Activated CD8-positive, alpha-beta memory T cell treated with anti-CD3 and anti-CD28 coated beads, Interleukin-2, amount 10 ng/mL, durations not matched to agents 7 days and 5 days (primary cell): ENCODE data around the gene WDR18. TPM values are rescaled to one million over a fixed set of nuclear protein-coding genes. Genes with fewer than 3 reads are reported as not detected.
A peak's percentile ranks its signal among the peaks of the same experiment; 100 is the strongest.
"Not testable (repeated sequence)": the region's sequence is repeated elsewhere in the genome, so short reads cannot be mapped to it uniquely, and the experiment has no call there.

Source experiments
- ATAC-seq: fragments of 150-1000 bp; cut with Tn5 transposase; one replicate; pipeline ENCODE4 v1.10.0; 2021; ENCODE audit warnings: moderate library complexity
- CTCF ChIA-PET: fragments of 350-600 bp; sonication (Branson Sonifier 250); formaldehyde crosslinking; loops from one replicate; lab custom pipeline; 2021; ENCODE audit warnings: antibody characterized with exemption; lab: Charles Lee
- DNase-seq: peaks from one replicate; pipeline ENCODE4 v3.0.0-alpha.2; 2020
- H3K27ac Mint-ChIP-seq: one replicate; pipeline ENCODE4 v1.8.0; 2021; ENCODE audit warnings: mild to moderate bottlenecking, mixed read lengths
- H3K27me3 Mint-ChIP-seq: one replicate; pipeline ENCODE4 v1.8.0; 2021; ENCODE audit warnings: mixed read lengths
- H3K36me3 Mint-ChIP-seq: one replicate; pipeline ENCODE4 v1.8.0; 2021; ENCODE audit warnings: mild to moderate bottlenecking, mixed read lengths
- H3K4me1 Mint-ChIP-seq: one replicate; pipeline ENCODE4 v1.8.0; 2021; ENCODE audit warnings: mixed read lengths
- H3K4me3 Mint-ChIP-seq: one replicate; pipeline ENCODE4 v1.8.0; 2021; ENCODE audit warnings: mild to moderate bottlenecking, moderate library complexity, mixed read lengths
- H3K9me3 Mint-ChIP-seq: one replicate; pipeline ENCODE4 v1.8.0; 2022; ENCODE audit warnings: low read depth, mixed read lengths
- total RNA-seq, 2 experiments: library from RNA; stranded (reverse); gene quantifications; one replicate each; pipeline ENCODE4 v1.2.3, GENCODE V29; 2021

Gene WDR18
- total RNA-seq, 2 experiments from 2014 or later, result 64.5 to 87.9 TPM

DNA sequence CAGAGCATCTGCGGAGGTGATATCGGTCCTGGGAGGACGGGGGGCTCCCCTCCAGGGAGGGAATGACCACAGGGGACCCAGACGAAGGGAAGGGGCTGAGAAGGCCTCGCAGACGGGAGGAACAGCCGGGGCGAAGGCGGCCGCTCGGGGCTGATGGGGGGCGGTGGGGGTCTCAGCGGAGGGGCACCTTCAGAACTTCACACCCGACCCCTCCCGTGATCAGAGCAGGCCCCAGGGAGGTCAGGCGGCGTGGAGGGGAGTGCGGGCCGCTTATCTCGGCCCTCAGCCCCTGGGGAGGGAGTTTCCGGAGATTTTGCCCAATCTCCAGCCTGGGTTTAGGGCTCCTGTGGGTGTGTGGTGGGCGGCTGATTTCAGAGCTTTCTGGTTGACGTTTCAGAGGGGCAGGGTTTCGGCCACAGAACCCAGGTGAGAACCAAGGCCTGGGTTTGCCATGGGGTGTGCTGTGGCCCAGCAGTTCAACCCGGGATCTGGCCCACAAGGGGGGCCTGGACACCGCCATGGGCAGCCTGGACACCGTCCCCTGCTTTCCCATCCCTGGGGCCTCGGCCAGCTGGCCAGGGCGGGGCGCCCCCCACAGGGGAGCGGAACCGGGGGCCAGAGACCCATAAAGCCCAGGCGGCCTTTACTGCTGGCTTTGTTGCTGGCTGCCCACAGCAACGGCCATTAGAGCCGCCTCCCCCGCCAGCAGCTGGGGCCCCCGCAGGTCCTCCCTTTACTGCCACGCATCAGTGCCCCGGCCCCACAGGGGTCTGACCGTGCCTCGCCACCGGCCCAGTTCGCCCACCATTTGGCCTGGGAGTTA, 29.3 kb upstream of the WDR18 start:
- Mint-ChIP-seq H3K4me1 (peaks cover 14% of the 10 kb centered on the region), H3K4me3 (no peak overlapping the region), H3K36me3 (no peaks in the 10 kb centered on the region), H3K9me3 (no peaks in the 10 kb centered on the region), H3K27me3 (no peaks in the 10 kb centered on the region), H3K27ac (no peak overlapping the region)
- CTCF ChIA-PET, result no interaction called here
- DNase-seq (no peak), ATAC-seq (no peak)

DNA sequence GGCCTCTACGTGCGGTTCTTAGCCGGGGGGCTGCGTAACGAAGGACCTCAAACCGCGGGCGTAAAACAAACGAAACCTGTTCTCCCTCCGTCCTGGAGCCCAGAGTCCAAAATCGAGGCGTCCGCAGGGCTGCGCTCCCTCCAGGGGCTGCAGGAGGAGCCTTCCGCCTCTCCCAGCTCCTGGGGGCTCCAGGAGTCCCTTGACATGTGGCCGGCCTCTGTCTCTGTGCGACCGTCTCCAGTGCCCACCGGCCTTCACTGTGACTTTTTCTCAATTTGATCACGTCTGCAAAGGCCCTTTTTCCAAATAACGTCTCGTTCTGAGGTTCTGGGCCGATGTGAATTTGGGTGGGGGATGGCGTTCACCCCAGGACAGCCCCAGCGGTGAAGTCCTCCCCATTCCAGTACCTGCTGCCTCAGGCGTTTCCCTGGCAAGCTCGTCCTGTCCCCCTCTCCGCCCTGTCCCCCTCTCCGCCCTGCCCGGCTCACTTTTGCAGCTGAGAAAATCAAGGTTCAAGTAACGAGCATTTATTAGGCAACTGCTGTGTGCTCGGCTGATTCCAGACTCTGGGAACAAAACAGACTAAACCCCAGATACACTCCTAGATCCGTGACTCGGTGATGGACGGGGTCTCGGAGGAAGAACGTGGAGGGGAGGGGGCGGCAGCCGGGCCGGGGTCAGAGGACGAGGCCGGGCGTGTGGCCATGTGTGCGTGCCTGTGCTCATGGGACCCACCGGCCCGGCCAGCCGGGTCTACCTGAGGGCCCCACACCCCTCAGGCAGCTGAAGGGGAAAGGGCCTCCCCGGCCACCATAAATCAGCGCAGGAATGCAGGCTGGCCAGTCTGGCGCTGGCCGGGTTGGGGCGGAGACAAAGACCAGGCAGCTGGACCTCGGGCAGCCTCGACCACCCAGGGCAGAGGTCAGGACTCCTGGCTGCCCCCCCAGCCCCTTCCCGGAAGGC, 28.1 kb upstream of the WDR18 start:
- Mint-ChIP-seq H3K27ac (no peak overlapping the region), H3K9me3 (no peaks in the 10 kb centered on the region), H3K4me3 (no peak overlapping the region), H3K4me1 (peaks cover 14% of the 10 kb centered on the region), H3K36me3 (no peaks in the 10 kb centered on the region), H3K27me3 (no peaks in the 10 kb centered on the region)
- CTCF ChIA-PET, result interaction anchor here (1.0 kb wide), 1 partner anchor 15 kb away, joined by 4 read pairs; no protein-coding TSS in a partner anchor
- no peak for DNase-seq
- no peak for ATAC-seq

DNA sequence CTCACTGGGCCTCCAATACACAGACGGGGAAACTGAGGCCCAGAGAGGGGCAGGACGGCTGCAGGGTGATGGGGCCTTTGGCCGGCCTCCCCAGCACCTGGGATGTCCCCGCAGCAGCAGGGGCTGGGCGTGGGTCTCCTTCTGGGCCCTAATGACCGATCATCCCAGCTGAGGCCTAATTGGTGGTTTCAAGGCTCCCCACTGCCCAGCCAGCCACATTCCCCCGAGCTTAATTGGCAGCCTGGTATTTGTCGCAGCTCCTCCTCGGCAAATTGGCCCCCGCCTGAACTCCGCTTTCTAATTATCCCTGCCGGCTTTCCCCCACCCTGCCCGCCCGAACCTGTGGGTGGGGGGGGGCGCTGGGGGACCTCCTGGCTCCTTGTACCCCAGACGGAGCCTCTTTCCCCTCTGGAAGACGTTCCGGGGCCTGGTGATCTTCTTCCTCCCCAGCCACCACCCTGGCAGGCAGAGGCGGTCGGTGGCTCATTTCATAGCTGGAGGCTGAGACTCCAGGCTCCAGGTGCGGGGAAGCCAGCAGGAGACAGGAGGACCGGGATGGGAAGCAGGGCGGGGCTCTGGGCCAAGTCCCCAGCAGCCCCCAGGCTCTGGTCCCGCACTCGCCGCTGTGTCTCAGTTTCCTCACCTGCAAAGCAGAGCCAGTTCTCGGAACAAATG, 27.2 kb upstream of the WDR18 start:
- ATAC-seq, result no peak
- Mint-ChIP-seq H3K36me3 (no peaks in the 10 kb centered on the region), H3K4me3 (no peak overlapping the region), H3K27me3 (no peaks in the 10 kb centered on the region), H3K27ac (no peak overlapping the region), H3K4me1 (peaks cover 12% of the 10 kb centered on the region), H3K9me3 (no peaks in the 10 kb centered on the region)
- DNase-seq, result no peak
- CTCF ChIA-PET, result interaction anchor here (1.0 kb wide), 1 partner anchor 14 kb away, joined by 4 read pairs; no protein-coding TSS in a partner anchor

DNA sequence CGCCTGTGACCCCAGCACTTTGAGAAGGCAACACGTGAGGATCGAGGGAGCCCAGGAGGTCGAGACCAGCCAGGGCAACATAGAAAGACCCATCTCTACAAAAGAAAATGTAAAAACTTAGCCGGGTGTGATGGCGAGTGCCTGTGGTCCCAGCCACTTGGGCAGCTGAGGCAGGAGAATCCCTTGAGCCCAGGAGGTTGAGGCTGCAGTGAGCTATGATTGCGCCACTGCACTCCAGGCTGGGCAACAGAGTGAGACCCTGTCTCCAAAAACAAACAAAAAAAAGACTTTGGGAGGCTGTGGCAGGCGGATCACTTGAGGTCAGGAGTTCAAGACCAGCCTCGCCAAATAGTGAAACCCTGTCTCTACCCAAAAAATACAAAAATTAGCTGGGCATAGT, 26.6 kb upstream of the WDR18 start:
- H3K27ac Mint-ChIP-seq, H3K4me3 Mint-ChIP-seq, H3K4me1 Mint-ChIP-seq, ATAC-seq, DNase-seq, H3K36me3 Mint-ChIP-seq, CTCF ChIA-PET, H3K9me3 Mint-ChIP-seq, H3K27me3 Mint-ChIP-seq: not testable (repeated sequence)

DNA sequence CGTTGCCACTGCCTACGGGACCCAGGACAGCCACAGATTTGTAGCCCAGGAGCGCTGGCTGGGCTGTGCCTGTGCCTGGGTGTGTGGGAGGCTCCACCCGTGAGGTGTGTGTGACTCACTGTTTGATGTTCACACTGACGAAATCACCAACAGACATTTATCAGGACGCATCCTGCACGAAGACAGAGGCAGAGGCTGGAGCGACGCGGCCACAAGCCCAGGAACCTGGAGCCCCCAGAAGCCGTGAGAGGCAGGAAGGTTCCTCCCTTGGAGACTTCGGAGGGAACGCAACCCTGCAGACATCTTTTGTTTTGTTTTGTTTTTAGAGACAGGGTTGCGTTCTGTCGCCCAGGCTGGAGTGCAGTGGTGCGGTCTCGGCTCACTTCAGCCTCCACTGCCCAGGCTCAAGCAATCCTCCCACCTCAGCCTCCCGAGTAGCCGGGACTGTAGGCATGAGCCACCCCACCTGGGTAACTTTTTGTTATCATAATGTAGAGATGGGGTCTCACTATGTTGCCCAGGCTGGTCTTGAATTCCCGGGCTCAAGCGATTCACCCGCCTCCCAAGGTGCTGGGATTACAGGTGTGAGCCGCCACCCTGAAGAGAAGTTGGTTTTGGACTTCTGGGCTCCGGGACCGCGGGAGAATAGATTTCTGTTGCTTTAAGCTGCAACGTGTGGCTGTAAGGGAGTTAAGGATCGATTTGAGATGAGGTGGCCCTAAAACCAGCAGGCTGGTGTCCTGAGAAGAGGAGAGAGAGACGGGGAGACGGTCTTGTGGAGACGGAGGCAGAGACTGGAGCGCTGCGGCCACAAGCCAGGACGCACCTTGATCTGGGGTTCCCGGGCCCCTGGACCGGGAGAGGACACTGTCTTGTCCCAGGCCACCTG, 24.9 kb upstream of the WDR18 start:
- no peak for DNase-seq
- Mint-ChIP-seq H3K27ac (no peak overlapping the region), H3K27me3 (no peaks in the 10 kb centered on the region), H3K4me3 (no peak overlapping the region), H3K4me1 (peaks cover 2% of the 10 kb centered on the region), H3K9me3 (no peaks in the 10 kb centered on the region), H3K36me3 (peaks cover 4% of the 10 kb centered on the region)
- CTCF ChIA-PET, result interaction anchor here (0.9 kb wide), 1 partner anchor 37 kb away, joined by 3 read pairs; no protein-coding TSS in a partner anchor
- ATAC-seq, result peak; percentile 35

DNA sequence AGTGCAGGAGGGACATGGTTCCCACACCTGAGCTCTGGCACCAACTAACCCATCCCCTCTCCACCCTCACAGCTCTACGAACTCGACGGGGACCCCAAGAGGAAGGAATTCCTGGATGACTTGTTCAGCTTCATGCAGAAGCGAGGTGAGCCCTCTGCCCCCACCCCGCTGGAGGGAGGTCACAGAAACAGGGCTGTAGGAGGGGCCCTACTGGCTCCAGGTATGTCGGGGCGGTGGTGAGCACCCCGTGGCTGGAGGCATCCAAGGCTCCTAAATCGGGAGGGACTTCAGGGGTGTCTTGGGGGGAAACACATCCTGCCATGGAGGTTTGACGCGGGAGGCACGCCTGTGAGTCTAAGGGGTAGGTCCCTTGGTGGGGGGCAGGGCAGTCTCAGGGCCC, 24.1 kb upstream of the WDR18 start:
- CTCF ChIA-PET, result interaction anchor here (0.9 kb wide), 1 partner anchor 37 kb away, joined by 3 read pairs; no protein-coding TSS in a partner anchor
- Mint-ChIP-seq H3K27ac (no peak overlapping the region), H3K36me3 (peaks cover 11% of the 10 kb centered on the region), H3K9me3 (no peaks in the 10 kb centered on the region), H3K4me3 (no peak overlapping the region), H3K27me3 (no peaks in the 10 kb centered on the region), H3K4me1 (peaks cover 1% of the 10 kb centered on the region)
- DNase-seq (no peak), ATAC-seq (no peak)

DNA sequence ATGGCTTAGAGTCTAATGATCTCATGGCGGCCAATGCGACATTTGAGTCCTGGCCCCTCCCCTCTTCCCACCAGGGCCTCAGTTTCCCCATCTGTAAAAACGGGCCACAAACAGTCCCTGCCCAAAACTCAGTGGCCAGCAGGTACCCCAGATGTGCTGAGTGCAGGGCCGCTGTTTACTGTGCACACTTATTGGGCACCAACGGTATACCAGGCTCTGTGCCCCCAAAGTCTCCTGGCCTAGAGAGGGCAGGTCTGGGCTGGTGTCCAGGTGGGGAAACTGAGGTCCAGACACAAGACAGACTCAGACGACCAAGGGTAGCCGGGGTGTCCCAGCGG, 23.6 kb upstream of the WDR18 start:
- Mint-ChIP-seq H3K4me1 (peaks cover 5% of the 10 kb centered on the region), H3K27ac (no peak overlapping the region), H3K9me3 (no peaks in the 10 kb centered on the region), H3K36me3 (peaks cover 16% of the 10 kb centered on the region), H3K4me3 (no peak overlapping the region), H3K27me3 (no peaks in the 10 kb centered on the region)
- CTCF ChIA-PET, result no interaction called here
- no peak for ATAC-seq
- no peak for DNase-seq

DNA sequence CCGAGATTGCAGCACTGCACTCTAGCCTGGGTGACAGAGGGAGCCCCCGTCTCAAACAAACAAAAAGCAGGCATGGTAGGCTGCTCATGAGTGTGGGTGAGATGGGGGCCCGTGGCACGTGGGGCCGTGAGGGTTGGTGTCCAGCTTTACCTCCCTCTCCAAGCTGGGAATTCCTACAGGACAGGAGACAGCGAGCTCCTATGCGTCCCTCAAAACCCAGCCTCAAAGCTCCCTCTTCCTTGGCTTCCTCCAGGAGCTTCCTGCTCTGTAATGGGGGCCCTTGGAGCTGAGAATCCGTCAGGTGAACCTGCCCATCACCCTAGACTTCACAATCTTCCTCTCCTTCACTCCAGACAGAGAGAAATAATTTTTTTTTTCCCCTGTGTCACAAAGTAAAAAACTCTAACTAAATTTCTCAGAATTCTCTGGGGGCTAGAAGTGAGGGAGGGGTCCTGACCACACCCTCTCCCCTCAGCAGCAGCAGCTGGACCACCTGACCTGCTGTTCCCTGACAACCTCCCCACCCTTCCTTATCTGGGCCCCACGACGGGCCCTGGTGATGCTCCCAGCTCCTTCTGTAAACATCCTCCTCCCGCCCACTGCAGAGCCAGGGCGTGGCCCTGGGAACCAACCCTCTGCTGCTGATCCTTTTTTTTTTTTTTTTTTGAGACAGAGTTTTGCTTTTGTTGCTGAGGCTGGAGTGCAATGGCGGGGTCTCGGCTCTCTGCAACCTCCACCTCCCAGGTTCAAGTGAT, 22.1 kb upstream of the WDR18 start:
- H3K27ac Mint-ChIP-seq, result no peak overlapping the region

DNA sequence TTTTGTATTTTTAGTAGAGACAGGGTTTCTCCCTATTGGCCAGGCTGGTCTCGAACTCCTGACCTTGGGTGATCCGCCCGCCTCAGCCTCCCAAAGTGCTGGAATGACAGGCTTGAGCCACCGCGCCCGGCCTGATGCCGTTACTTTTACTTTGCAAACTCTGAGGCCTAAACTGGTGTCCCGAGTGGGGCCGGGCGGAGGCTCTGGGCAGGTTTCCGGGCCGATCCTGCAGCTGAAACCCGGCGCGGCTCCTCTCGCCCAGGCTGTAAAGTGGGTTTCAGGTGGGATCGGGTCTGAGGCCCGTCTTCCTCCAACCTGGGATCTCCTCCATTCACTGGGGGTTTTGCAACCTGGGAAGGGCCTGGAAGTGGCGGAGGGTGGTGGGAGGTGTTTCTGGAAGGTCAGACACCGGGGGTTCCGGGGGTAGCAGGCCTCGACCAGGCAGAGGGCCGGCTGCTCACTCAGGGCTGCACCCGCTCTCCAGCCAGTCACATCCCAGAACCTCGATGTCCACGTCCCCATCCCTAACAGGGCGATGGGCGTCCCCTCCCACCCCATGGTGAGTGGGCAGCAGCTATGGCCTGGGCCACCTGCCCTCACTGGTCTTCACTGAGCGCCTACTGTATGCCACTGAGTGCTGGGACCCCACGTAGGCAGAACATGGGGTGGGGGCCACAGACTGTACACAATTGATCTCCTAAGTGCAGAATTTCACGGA, 21.3 kb upstream of the WDR18 start:
- DNase-seq (no peak), ATAC-seq (no peak)
- no peak overlapping the region for H3K4me3 Mint-ChIP-seq
- CTCF ChIA-PET, result interaction anchor here (0.6 kb wide), 1 partner anchor 18 kb away, joined by 3 read pairs; no protein-coding TSS in a partner anchor
- peaks cover 27% of the 10 kb centered on the region for H3K36me3 Mint-ChIP-seq
- H3K9me3 Mint-ChIP-seq, result no peaks in the 10 kb centered on the region
- H3K27me3 Mint-ChIP-seq, result no peaks in the 10 kb centered on the region
- peaks cover 5% of the 10 kb centered on the region for H3K4me1 Mint-ChIP-seq
- H3K27ac Mint-ChIP-seq, result no peak overlapping the region

More for the DNA sequence above, 22.1 kb upstream of the WDR18 start:
- CTCF ChIA-PET, result interaction anchor here (0.6 to 1.0 kb wide), 2 partner anchors 10 to 19 kb away, joined by 3 to 4 read pairs; no protein-coding TSS in a partner anchor
- H3K9me3 Mint-ChIP-seq, result no peaks in the 10 kb centered on the region
- ATAC-seq, result no peak
- no peak for DNase-seq
- H3K36me3 Mint-ChIP-seq, result peaks cover 22% of the 10 kb centered on the region
- H3K4me3 Mint-ChIP-seq, result no peak overlapping the region
- no peaks in the 10 kb centered on the region for H3K27me3 Mint-ChIP-seq
- H3K4me1 Mint-ChIP-seq, result peaks cover 5% of the 10 kb centered on the region

DNA sequence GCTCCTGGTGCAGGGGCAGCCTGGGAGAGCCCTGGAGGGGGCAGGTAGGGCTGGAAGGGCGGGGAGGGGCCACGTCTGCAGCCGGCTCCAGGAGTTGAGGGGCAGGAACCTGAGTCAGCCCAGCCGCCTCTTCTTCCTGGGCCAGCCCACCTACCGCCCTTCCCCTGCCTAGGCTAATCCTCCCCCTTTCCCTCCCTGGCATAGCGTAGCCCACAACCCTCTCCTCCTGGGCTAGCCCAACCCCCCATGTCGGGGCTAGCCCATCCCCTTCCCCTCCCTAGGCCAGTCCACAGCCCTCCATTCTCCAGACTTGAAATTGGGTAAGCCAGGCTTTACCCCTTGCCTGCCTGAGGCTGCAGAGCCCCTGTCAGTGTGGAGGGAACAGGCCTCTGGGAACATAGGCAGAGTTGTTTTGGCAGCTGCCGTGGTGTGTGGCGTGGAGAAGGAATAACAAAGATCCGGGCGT, 20.6 kb upstream of the WDR18 start:
- CTCF ChIA-PET, result no interaction called here
- ATAC-seq, result no peak
- Mint-ChIP-seq H3K9me3 (no peaks in the 10 kb centered on the region), H3K4me3 (no peak overlapping the region), H3K27me3 (no peaks in the 10 kb centered on the region), H3K27ac (no peak overlapping the region), H3K36me3 (peaks cover 31% of the 10 kb centered on the region), H3K4me1 (peaks cover 5% of the 10 kb centered on the region)
- no peak for DNase-seq

DNA sequence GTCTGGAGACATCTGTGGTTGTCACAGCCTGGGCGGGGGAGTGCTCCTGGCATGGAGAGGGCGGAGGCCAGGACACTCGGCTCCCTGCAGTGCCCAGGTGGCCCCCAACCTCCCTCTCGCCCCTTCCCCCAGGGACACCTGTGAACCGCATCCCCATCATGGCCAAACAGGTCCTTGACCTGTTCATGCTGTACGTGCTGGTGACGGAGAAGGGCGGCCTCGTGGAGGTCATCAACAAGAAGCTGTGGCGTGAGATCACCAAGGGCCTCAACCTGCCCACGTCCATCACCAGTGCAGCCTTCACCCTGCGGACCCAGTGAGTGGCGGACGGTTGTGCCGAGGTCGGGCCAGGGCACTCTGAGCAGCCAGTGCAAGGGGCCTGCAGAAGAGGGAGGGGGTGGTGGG, 20.0 kb upstream of the WDR18 start:
- no peak for ATAC-seq

More for the DNA sequence above, 20.0 kb upstream of the WDR18 start:
- peaks cover 5% of the 10 kb centered on the region for H3K4me1 Mint-ChIP-seq
- no peak for DNase-seq
- H3K9me3 Mint-ChIP-seq, result no peaks in the 10 kb centered on the region
- no peak overlapping the region for H3K4me3 Mint-ChIP-seq
- H3K27me3 Mint-ChIP-seq, result no peaks in the 10 kb centered on the region
- H3K27ac Mint-ChIP-seq, result no peak overlapping the region
- H3K36me3 Mint-ChIP-seq, result peaks cover 36% of the 10 kb centered on the region
- CTCF ChIA-PET, result no interaction called here
